RWPE1 (cell line): ENCODE measurements around the gene PLEKHH3.

Source experiments
- CTCF ChIA-PET: fragments of 350-600 bp; sonication (Branson Sonifier 250); formaldehyde crosslinking; extraction: SDS; loops from one replicate; lab custom pipeline; 2021; lab: Yijun Ruan, JAX
- POLR2A ChIA-PET: fragments of 400-600 bp; formaldehyde crosslinking; extraction: SDS; loops from one replicate; lab custom pipeline; 2020; ENCODE audit warnings: antibody characterized with exemption; ENCODE audit not compliant: low non-redundant PET; lab: Yijun Ruan, JAX
- DNase-seq: peaks from one replicate; pipeline ENCODE4 v3.0.0; 2012; ENCODE audit warnings: low spot score
- H3K27ac ChIP-seq: fragments of 450-650 bp; 2 replicates; pipeline ENCODE4 v1.5.1; 2017
- CTCF ChIP-seq: fragments of 450-650 bp; conservative IDR thresholded peaks from 2 replicates; pipeline ENCODE4 v1.5.1; 2017; ENCODE audit warnings: low read depth, mild to moderate bottlenecking

PLEKHH3 gene

GRCh38 chr17:42708588-42708987 is 31.8 kb upstream of the PLEKHH3 start:
- ChIA-PET CTCF (interaction anchor here (0.6 kb wide), 1 partner anchor 54 kb away, joined by 3 read pairs; no protein-coding TSS in a partner anchor), POLR2A (interaction anchor here (0.7 kb wide), 1 partner anchor 10 kb away, joined by 4 read pairs; no protein-coding TSS in a partner anchor)
- no peak overlapping the region for H3K27ac ChIP-seq
- TF ChIP-seq CTCF: no peak
- DNase-seq: no peak

GRCh38 chr17:42706732-42707131 is 29.9 kb upstream of the PLEKHH3 start:
- ChIA-PET CTCF (interaction anchor here (0.6 to 0.7 kb wide), 2 partner anchors 26 to 128 kb away, joined by 3 to 4 read pairs; no protein-coding TSS in a partner anchor), POLR2A (interaction anchor here (0.6 kb wide), 1 partner anchor 32 kb away, joined by 4 read pairs; no protein-coding TSS in a partner anchor)
- H3K27ac ChIP-seq: no peak overlapping the region
- no peak for TF ChIP-seq CTCF
- DNase-seq: no peak

- no peak overlapping the region for H3K27ac ChIP-seq
- ChIA-PET CTCF (no interaction called here), POLR2A (no interaction called here)
- TF ChIP-seq CTCF: no peak
- no peak for DNase-seq
Observed at GRCh38 chr17:42704837-42705494, 28.2 kb upstream of the PLEKHH3 start.

- ChIA-PET CTCF (interaction anchor here (0.7 kb wide), 1 partner anchor 150 kb away, joined by 3 read pairs; no protein-coding TSS in a partner anchor), POLR2A (no interaction called here)
- H3K27ac ChIP-seq: no peak overlapping the region
Observed at GRCh38 chr17:42704490-42704836, 27.7 kb upstream of the PLEKHH3 start.

GRCh38 chr17:42702446-42702845 is 25.7 kb upstream of the PLEKHH3 start:
- ChIA-PET CTCF (no interaction called here), POLR2A (no interaction called here)
- no peak for TF ChIP-seq CTCF
- H3K27ac ChIP-seq: no peak overlapping the region; the same call in 1 of the 2 replicates
- DNase-seq: no peak

More at GRCh38 chr17:42704490-42704836, 27.7 kb upstream of the PLEKHH3 start:
- no peak for DNase-seq
- TF ChIP-seq CTCF: no peak

GRCh38 chr17:42700586-42701289 is 23.9 kb upstream of the PLEKHH3 start:
- DNase-seq: no peak
- ChIA-PET POLR2A (no interaction called here), CTCF (interaction anchor here (0.6 kb wide), 1 partner anchor 123 kb away, joined by 3 read pairs; the partner anchor contains the start of gene BECN1)
- no peak for TF ChIP-seq CTCF
- H3K27ac ChIP-seq: no peak overlapping the region; the same call in 1 of the 2 replicates
